Adrenal gland (tissue), 5 donors: ENCODE measurements around the gene CCDC71L.

Experiments
- CTCF ChIP-seq, 6 experiments: fragments of 450-650 bp in 4 of 6; fragments of 200-600 bp in 2 of 6; sonication (generic) in 1 of 6; IDR thresholded peaks; 1 replicate in 5 of 6; 2 replicates in 1 of 6; pipeline versions ENCODE4 v1.5.1 to v1.8.0; 2016 to 2021; ENCODE audit warnings: antibody characterized with exemption in 6 of 6, mild to moderate bottlenecking in 2 of 6, moderate library complexity in 1 of 6
- POLR2A ChIP-seq, 2 donors: fragments of 450-650 bp; IDR thresholded peaks; one replicate each; pipeline ENCODE4 v1.6.1; 2017; ENCODE audit warnings: antibody characterized with exemption in 2 of 2, mild to moderate bottlenecking in 2 of 2, moderate library complexity in 1 of 2
- donor health status: DM: no; HTN: no; CAD: no.

- TF ChIP-seq CTCF (IDR thresholded peaks at IDR 0.05) = no peak
- TF ChIP-seq POLR2A (IDR thresholded peaks at IDR 0.05) = no peak
Observed at GRCh38 chr7:106617860-106618259, 43.1 kb downstream of the CCDC71L start.
